Dedifferentiated amniotic fluid mesenchymal stem cell (primary cell): Measurements from ENCODE around the gene GSK3B.
"Not testable (repeated sequence)": the region's sequence is repeated elsewhere in the genome, so short reads cannot be mapped to it uniquely, and the experiment has no call there.

Experiments used
- DNase-seq: peaks from one replicate; pipeline ENCODE4 v3.0.0-alpha.2; 2016; ENCODE audit errors: extremely low spot score

GSK3B gene

GRCh38 chr3:120005741-120006140 is 88.5 kb downstream of the GSK3B start:
- DNase-seq, result not testable (repeated sequence)

- DNase-seq, result not testable (repeated sequence)
Measured at GRCh38 chr3:120004008-120004498, 90.2 kb downstream of the GSK3B start.

GRCh38 chr3:119998166-119998565 is 96.1 kb downstream of the GSK3B start:
- DNase-seq, result no peak

- no peak for DNase-seq
Measured at GRCh38 chr3:119990888-119991287, 103.4 kb downstream of the GSK3B start.

- no peak for DNase-seq
Measured at GRCh38 chr3:119989981-119990655, 104.1 kb downstream of the GSK3B start.

GRCh38 chr3:119986812-119987211 is 107.4 kb downstream of the GSK3B start:
- DNase-seq, result not testable (repeated sequence)

- no peak for DNase-seq
Measured at GRCh38 chr3:119981386-119981785, 112.9 kb downstream of the GSK3B start.

GRCh38 chr3:119978554-119979208 is 115.6 kb downstream of the GSK3B start:
- no peak for DNase-seq

GRCh38 chr3:119977353-119977752 is 116.9 kb downstream of the GSK3B start:
- DNase-seq, result no peak

- no peak for DNase-seq
Measured at GRCh38 chr3:119976214-119976613, 118.0 kb downstream of the GSK3B start.

GRCh38 chr3:119974656-119975055 is 119.6 kb downstream of the GSK3B start:
- no peak for DNase-seq

- no peak for DNase-seq
Measured at GRCh38 chr3:119973018-119973646, 121.1 kb downstream of the GSK3B start.

GRCh38 chr3:119969759-119970158 is 124.5 kb downstream of the GSK3B start:
- no peak for DNase-seq

- no peak for DNase-seq
Measured at GRCh38 chr3:119967353-119968006, 126.8 kb downstream of the GSK3B start.

- DNase-seq, result no peak
Measured at GRCh38 chr3:119965692-119966091, 128.6 kb downstream of the GSK3B start.

GRCh38 chr3:119964294-119964693 is 130.0 kb downstream of the GSK3B start:
- no peak for DNase-seq

GRCh38 chr3:119955972-119956371 is 138.3 kb downstream of the GSK3B start:
- no peak for DNase-seq

GRCh38 chr3:119950666-119951325 is 143.5 kb downstream of the GSK3B start:
- no peak for DNase-seq

- no peak for DNase-seq
Measured at GRCh38 chr3:119945291-119945690, 149.0 kb downstream of the GSK3B start.

- DNase-seq, result no peak
Measured at GRCh38 chr3:119944091-119944490, 150.2 kb downstream of the GSK3B start.

- no peak for DNase-seq
Measured at GRCh38 chr3:119939077-119939476, 155.2 kb downstream of the GSK3B start.

GRCh38 chr3:119937229-119937628 is 157.0 kb downstream of the GSK3B start:
- no peak for DNase-seq
